CD14-positive monocyte (primary cell): ENCODE data around the gene IRAG1. TPM values are rescaled to one million over a fixed set of nuclear protein-coding genes. Genes with fewer than 3 reads are reported as not detected.

Experiments used
- DNase-seq, 3 donors: peaks; one replicate each; pipeline ENCODE4 v3.0.0-alpha.2; 2011 to 2022
- H2AFZ ChIP-seq: 2 replicates; pipeline ENCODE4 v1.6.0; 2012; ENCODE audit warnings: mild to moderate bottlenecking, low read depth, low read length, inconsistent platforms; ENCODE audit not compliant: insufficient read depth, poor library complexity, severe bottlenecking
- H3K27ac ChIP-seq, 2 donors: 1 replicate in 1 of 2; 2 replicates in 1 of 2; pipeline ENCODE4 v1.5.1; 2012 to 2013; ENCODE audit warnings: low read length in 2 of 2, control low read depth in 1 of 2, inconsistent platforms in 1 of 2, low read depth in 1 of 2, mild to moderate bottlenecking in 1 of 2
- H3K27me3 ChIP-seq, 2 donors: one replicate each; pipeline versions ENCODE4 v1.6.0 to v1.6.1; 2011 to 2013; ENCODE audit warnings: low read length in 2 of 2; ENCODE audit not compliant: control insufficient read depth in 2 of 2, insufficient read depth in 2 of 2
- H3K36me3 ChIP-seq, 2 donors: replicated peaks in 1 of 2; 1 replicate in 1 of 2; 2 replicates in 1 of 2; pipeline versions ENCODE4 v1.5.1 to v1.6.1; 2012 to 2013; ENCODE audit warnings: low read length in 2 of 2, control low read depth in 1 of 2, inconsistent platforms in 1 of 2, mild to moderate bottlenecking in 1 of 2; ENCODE audit not compliant: insufficient read depth in 2 of 2, control insufficient read depth in 1 of 2
- H3K4me1 ChIP-seq, 2 donors: 1 replicate in 1 of 2; 2 replicates in 1 of 2; pipeline versions ENCODE4 v1.5.1 to v1.6.1; 2012 to 2013; ENCODE audit warnings: low read length in 2 of 2, control low read depth in 1 of 2, inconsistent platforms in 1 of 2, mild to moderate bottlenecking in 1 of 2, moderate library complexity in 1 of 2; ENCODE audit not compliant: insufficient read depth in 2 of 2, control insufficient read depth in 1 of 2
- H3K4me2 ChIP-seq: replicated peaks from 2 replicates; pipeline ENCODE3; 2012; ENCODE audit warnings: low read length, moderate library complexity, mild to moderate bottlenecking; ENCODE audit not compliant: poor library complexity, severe bottlenecking; ENCODE audit errors: extremely low read depth
- H3K4me3 ChIP-seq, 3 experiments: fragments of 200-600 bp in 1 of 3; sonication (generic) in 1 of 3; replicated peaks in 1 of 3; 1 replicate in 2 of 3; 2 replicates in 1 of 3; pipeline ENCODE4 v1.5.1; 2011 to 2013; ENCODE audit warnings: low read length in 3 of 3, mild to moderate bottlenecking in 3 of 3, control low read depth in 2 of 3, low read depth in 2 of 3, inconsistent platforms in 1 of 3, moderate library complexity in 1 of 3
- H3K79me2 ChIP-seq: 2 replicates; pipeline ENCODE4 v1.6.0; 2012; ENCODE audit warnings: mild to moderate bottlenecking, control low read depth, inconsistent platforms, low read length, moderate library complexity; ENCODE audit not compliant: insufficient read depth
- H3K9ac ChIP-seq: 2 replicates; pipeline ENCODE4 v1.6.0; 2017; ENCODE audit warnings: low read length, mild to moderate bottlenecking; ENCODE audit not compliant: insufficient read depth, poor library complexity, severe bottlenecking
- H3K9me3 ChIP-seq, 2 donors: replicated peaks in 1 of 2; 1 replicate in 1 of 2; 2 replicates in 1 of 2; pipeline versions ENCODE4 v1.5.1 to v1.6.1; 2012 to 2013; ENCODE audit warnings: low read length in 2 of 2, control low read depth in 1 of 2; ENCODE audit not compliant: control insufficient read depth in 1 of 2, insufficient read depth in 1 of 2
- H4K20me1 ChIP-seq: 2 replicates; pipeline ENCODE4 v1.6.0; 2012; ENCODE audit warnings: mild to moderate bottlenecking, low read length, control low read depth, moderate library complexity; ENCODE audit not compliant: insufficient read depth
- H3K27ac Mint-ChIP-seq, 7 donors: one replicate each; pipeline ENCODE4 v1.8.0; 2020; ENCODE audit warnings: mild to moderate bottlenecking in 7 of 7, mixed read lengths in 7 of 7, moderate library complexity in 6 of 7, inconsistent platforms in 2 of 7
- H3K27me3 Mint-ChIP-seq, 3 donors: one replicate each; pipeline ENCODE4 v1.8.0; 2021 to 2022; ENCODE audit warnings: low read depth in 3 of 3, mild to moderate bottlenecking in 3 of 3, mixed read lengths in 3 of 3, moderate library complexity in 3 of 3, inconsistent platforms in 1 of 3
- H3K36me3 Mint-ChIP-seq, 2 donors: one replicate each; pipeline ENCODE4 v1.8.0; 2020; ENCODE audit warnings: mixed read lengths in 2 of 2, inconsistent platforms in 1 of 2, mild to moderate bottlenecking in 1 of 2
- H3K4me1 Mint-ChIP-seq: one replicate; pipeline ENCODE4 v1.8.0; 2020; ENCODE audit warnings: mild to moderate bottlenecking, mixed read lengths
- H3K4me3 Mint-ChIP-seq, 2 donors: one replicate each; pipeline ENCODE4 v1.8.0; 2020; ENCODE audit warnings: mild to moderate bottlenecking in 2 of 2, mixed read lengths in 2 of 2, moderate library complexity in 1 of 2
- H3K9me3 Mint-ChIP-seq, 7 donors: one replicate each; pipeline ENCODE4 v1.8.0; 2020 to 2022; ENCODE audit warnings: mixed read lengths in 7 of 7, mild to moderate bottlenecking in 6 of 7, moderate library complexity in 6 of 7, inconsistent platforms in 2 of 7
- WGBS: methylation state at CpG from one replicate; pipeline ENCODE4 v1.1.5; 2013; ENCODE audit warnings: missing lambda C conversion rate; ENCODE audit not compliant: insufficient coverage; 5-methylcytosine and 5-hydroxymethylcytosine counted together
- intact Hi-C, 2 donors: fragments of 100-400 bp; cut with micrococcal nuclease; formaldehyde crosslinking; loops; one replicate each; pipeline versions ENCODE4 v1.15.0 to v1.15.1; 2023
- polyA plus RNA-seq, 3 donors: library from polyadenylated mRNA; depleted of rRNA in 1 of 3; unstranded in 2 of 3; stranded (reverse) in 1 of 3; fragments of 300-500 nt in 2 of 3; fragments of >200 nt in 1 of 3; fragmentation: Illumina TruSeq in 2 of 3; gene quantifications; 1 replicate in 2 of 3; 2 replicates in 1 of 3; pipeline ENCODE4 v1.2.3, GENCODE V29; 2012 to 2021
- TF ChIP-seq, protein P1 (sequence below): fragments of 200-600 bp; IDR thresholded peaks from one replicate; pipeline ENCODE4 v1.8.0; 2022; ENCODE audit warnings: antibody characterized with exemption, mild to moderate bottlenecking

Gene IRAG1
- polyA plus RNA-seq, 3 donors, result 3.0 to 4.9 (median 3.3) TPM

DNA sequence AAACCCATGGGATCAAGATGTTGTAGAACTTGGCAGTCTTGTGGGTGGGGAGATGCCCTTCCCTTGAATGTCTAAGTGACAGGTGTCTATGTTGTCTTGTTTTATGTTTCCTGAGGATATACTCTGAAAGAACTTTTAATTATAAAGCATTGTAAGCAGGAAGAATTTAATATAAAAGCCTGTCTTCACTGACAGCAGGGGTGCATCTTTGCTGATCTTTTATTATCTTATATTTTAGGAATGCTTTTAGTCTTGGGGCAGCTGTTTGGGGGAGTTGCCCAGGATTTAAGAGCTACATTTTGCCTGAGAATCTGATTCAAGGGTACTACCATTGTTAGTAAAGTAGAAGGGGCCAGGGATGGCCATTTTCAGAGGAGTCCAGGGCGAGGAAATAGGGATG, 43.4 kb downstream of the IRAG1 start:
- no peak overlapping the region for H3K27ac ChIP-seq
- TF ChIP-seq, protein P1, sequence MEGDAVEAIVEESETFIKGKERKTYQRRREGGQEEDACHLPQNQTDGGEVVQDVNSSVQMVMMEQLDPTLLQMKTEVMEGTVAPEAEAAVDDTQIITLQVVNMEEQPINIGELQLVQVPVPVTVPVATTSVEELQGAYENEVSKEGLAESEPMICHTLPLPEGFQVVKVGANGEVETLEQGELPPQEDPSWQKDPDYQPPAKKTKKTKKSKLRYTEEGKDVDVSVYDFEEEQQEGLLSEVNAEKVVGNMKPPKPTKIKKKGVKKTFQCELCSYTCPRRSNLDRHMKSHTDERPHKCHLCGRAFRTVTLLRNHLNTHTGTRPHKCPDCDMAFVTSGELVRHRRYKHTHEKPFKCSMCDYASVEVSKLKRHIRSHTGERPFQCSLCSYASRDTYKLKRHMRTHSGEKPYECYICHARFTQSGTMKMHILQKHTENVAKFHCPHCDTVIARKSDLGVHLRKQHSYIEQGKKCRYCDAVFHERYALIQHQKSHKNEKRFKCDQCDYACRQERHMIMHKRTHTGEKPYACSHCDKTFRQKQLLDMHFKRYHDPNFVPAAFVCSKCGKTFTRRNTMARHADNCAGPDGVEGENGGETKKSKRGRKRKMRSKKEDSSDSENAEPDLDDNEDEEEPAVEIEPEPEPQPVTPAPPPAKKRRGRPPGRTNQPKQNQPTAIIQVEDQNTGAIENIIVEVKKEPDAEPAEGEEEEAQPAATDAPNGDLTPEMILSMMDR, result no peak
- H2AFZ ChIP-seq, result no peak overlapping the region
- H4K20me1 ChIP-seq, result no peaks in the 10 kb centered on the region
- no peak for DNase-seq
- no CpG with 5 or more reads among the region's 1 CpG for WGBS
- H3K9ac ChIP-seq, result no peak overlapping the region
- H3K4me3 ChIP-seq, result no peak overlapping the region
- H3K36me3 ChIP-seq, result no peaks in the 10 kb centered on the region
- H3K4me2 ChIP-seq, result no peak overlapping the region
- Mint-ChIP-seq H3K27me3 (peaks cover 0 to 2% (median 0%) of the 10 kb centered on the region in 3 donors), H3K9me3 (peaks cover 0 to 2% (median 0%) of the 10 kb centered on the region in 7 donors), H3K36me3 (peaks cover 0 to 4% of the 10 kb centered on the region in 2 donors), H3K27ac (peak overlapping the region in 1 of 7 donors; percentile 4), H3K4me3 (no peak overlapping the region), H3K4me1 (peaks cover 45% of the 10 kb centered on the region)
- peaks cover 32 to 37% of the 10 kb centered on the region in 2 donors for H3K4me1 ChIP-seq
- no peaks in the 10 kb centered on the region for H3K9me3 ChIP-seq
- no peaks in the 10 kb centered on the region for H3K79me2 ChIP-seq
- intact Hi-C loops, result loop anchor here (5.0 to 10.0 kb wide), 2 partner anchors 105 to 248 kb away; partner anchors contain the start of gene RNF141 (in 1 of the 2)
- no peaks in the 10 kb centered on the region for H3K27me3 ChIP-seq

DNA sequence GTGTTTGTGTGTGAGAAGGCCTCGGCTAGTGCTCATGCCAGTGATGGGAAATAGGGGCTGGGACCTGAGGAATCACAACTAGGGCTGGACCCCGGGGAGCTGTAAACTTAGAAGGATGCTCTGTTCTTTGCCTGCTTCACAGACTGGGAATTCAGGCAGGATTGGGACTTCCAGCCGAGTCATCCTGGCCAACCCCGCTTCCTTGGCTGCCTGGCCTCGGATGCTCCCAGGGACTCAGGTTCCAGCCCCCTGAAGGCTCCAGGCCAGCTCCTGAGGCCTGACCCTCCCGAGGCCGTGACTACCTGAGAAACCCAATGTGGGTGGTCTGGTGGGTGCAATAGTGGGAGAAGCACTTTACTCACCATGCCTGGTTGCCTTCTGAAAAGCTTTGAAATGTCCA, 44.7 kb downstream of the IRAG1 start:
- H3K9ac ChIP-seq, result no peak overlapping the region
- H3K79me2 ChIP-seq, result no peaks in the 10 kb centered on the region
- no peaks in the 10 kb centered on the region for H3K27me3 ChIP-seq
- TF ChIP-seq, protein P1, result no peak
- Mint-ChIP-seq H3K4me1 (peaks cover 32% of the 10 kb centered on the region), H3K4me3 (no peak overlapping the region), H3K9me3 (no peaks in the 10 kb centered on the region), H3K27ac (no peak overlapping the region), H3K36me3 (peaks cover 0 to 4% of the 10 kb centered on the region in 2 donors), H3K27me3 (peaks cover 0 to 2% (median 0%) of the 10 kb centered on the region in 3 donors)
- no peak overlapping the region for H2AFZ ChIP-seq
- 92% methylated on average over 5 of the region's 7 CpGs for WGBS
- intact Hi-C loops, result no loop called here
- H3K27ac ChIP-seq, result no peak overlapping the region
- H4K20me1 ChIP-seq, result no peaks in the 10 kb centered on the region
- H3K4me3 ChIP-seq, result no peak overlapping the region
- no peaks in the 10 kb centered on the region for H3K9me3 ChIP-seq
- no peak overlapping the region for H3K4me2 ChIP-seq
- DNase-seq, result no peak
- peaks cover 19 to 24% of the 10 kb centered on the region in 2 donors for H3K4me1 ChIP-seq
- H3K36me3 ChIP-seq, result no peaks in the 10 kb centered on the region
